GM04503 (cell line): ENCODE measurements around the gene TMEM254.
A peak's percentile ranks its signal among the peaks of the same experiment; 100 is the strongest.
"Not testable (repeated sequence)": the region's sequence is repeated elsewhere in the genome, so short reads cannot be mapped to it uniquely, and the experiment has no call there.

Experiments
- DNase-seq: peaks from one replicate; pipeline ENCODE4 v3.0.0-alpha.2; 2012; ENCODE audit warnings: low read depth

TMEM254 gene

GRCh38 chr10:80078448-80079311 lies at the start of gene TMEM254:
Gene TMEM254, plus strand, starts transcription at chr10:80078665. Its CDS starts 35 bp downstream, at chr10:80078700.
- peak; percentile 46 for DNase-seq

- not testable (repeated sequence) for DNase-seq
Observed at GRCh38 chr10:80029205-80029604, 49.3 kb upstream of the TMEM254 start.

GRCh38 chr10:80029865-80030264 lies 48.6 kb upstream of the TMEM254 start:
- DNase-seq = not testable (repeated sequence)

- no peak for DNase-seq
Observed at GRCh38 chr10:80032503-80032902, 46.0 kb upstream of the TMEM254 start.

- not testable (repeated sequence) for DNase-seq
Observed at GRCh38 chr10:80034766-80035165, 43.7 kb upstream of the TMEM254 start.

- not testable (repeated sequence) for DNase-seq
Observed at GRCh38 chr10:80035430-80035829, 43.0 kb upstream of the TMEM254 start.

GRCh38 chr10:80036921-80037500 lies 41.5 kb upstream of the TMEM254 start:
- not testable (repeated sequence) for DNase-seq

GRCh38 chr10:80038226-80038625 lies 40.2 kb upstream of the TMEM254 start:
- not testable (repeated sequence) for DNase-seq

GRCh38 chr10:80041162-80041561 lies 37.3 kb upstream of the TMEM254 start:
- no peak for DNase-seq

- DNase-seq = not testable (repeated sequence)
Observed at GRCh38 chr10:80044935-80045334, 33.5 kb upstream of the TMEM254 start.

- DNase-seq = no peak
Observed at GRCh38 chr10:80046629-80047441, 31.6 kb upstream of the TMEM254 start.

GRCh38 chr10:80050752-80051151 lies 27.7 kb upstream of the TMEM254 start:
- DNase-seq = no peak

- DNase-seq = no peak
Observed at GRCh38 chr10:80051993-80052392, 26.5 kb upstream of the TMEM254 start.

GRCh38 chr10:80055760-80056159 lies 22.7 kb upstream of the TMEM254 start:
- no peak for DNase-seq

- no peak for DNase-seq
Observed at GRCh38 chr10:80057171-80057570, 21.3 kb upstream of the TMEM254 start.

- DNase-seq = peak; percentile 7
Observed at GRCh38 chr10:80064120-80064886, 14.2 kb upstream of the TMEM254 start.

GRCh38 chr10:80066809-80067208 lies 11.7 kb upstream of the TMEM254 start:
- no peak for DNase-seq

- DNase-seq = not testable (repeated sequence)
Observed at GRCh38 chr10:80067821-80068220, 10.6 kb upstream of the TMEM254 start.

GRCh38 chr10:80068270-80068669 lies 10.2 kb upstream of the TMEM254 start:
- DNase-seq = no peak

- no peak for DNase-seq
Observed at GRCh38 chr10:80070057-80070456, 8.4 kb upstream of the TMEM254 start.

- no peak for DNase-seq
Observed at GRCh38 chr10:80072584-80072983, 5.9 kb upstream of the TMEM254 start.

- DNase-seq = peak; percentile 8
Observed at GRCh38 chr10:80075781-80076180, 2.7 kb upstream of the TMEM254 start.
